SK-N-SH treated with all-trans-retinoic acid at 6 μM for 48 hours (cell line): Measurements from ENCODE around the gene SSUH2.

Source experiments
- OSR1 ChIP-seq: fragments of 250-450 bp; sonication (Bioruptor Pico); IDR thresholded peaks from 2 replicates; pipeline ENCODE4 v1.8.0; 2022; ENCODE audit warnings: moderate library complexity, mild to moderate bottlenecking, inconsistent platforms
- PPARA ChIP-seq: fragments of 250-450 bp; sonication (Bioruptor Pico); IDR thresholded peaks from 2 replicates; pipeline ENCODE4 v1.5.0; 2020; ENCODE audit warnings: mild to moderate bottlenecking, borderline replicate concordance
- ZFP3 ChIP-seq: fragments of 250-450 bp; sonication (Bioruptor Pico); IDR thresholded peaks from 2 replicates; pipeline ENCODE4 v1.5.0; 2020; ENCODE audit warnings: mild to moderate bottlenecking, moderate library complexity
- ZNF70 ChIP-seq: fragments of 450-650 bp; formaldehyde crosslinking; IDR thresholded peaks from 2 replicates; pipeline ENCODE4 v1.5.0; 2020; ENCODE audit warnings: mild to moderate bottlenecking, moderate library complexity
- TF ChIP-seq, protein P1 (sequence below): fragments of 250-450 bp; sonication (Bioruptor Pico); IDR thresholded peaks from 2 replicates; pipeline ENCODE4 v1.8.0; 2020; ENCODE audit warnings: mild to moderate bottlenecking, moderate library complexity, borderline replicate concordance

- TF ChIP-seq ZFP3 (CRISPR knock-in tag), result no peak
- TF ChIP-seq OSR1 (CRISPR knock-in tag), result no peak
- no peak for TF ChIP-seq PPARA
- TF ChIP-seq ZNF70 (CRISPR knock-in tag), result no peak
- TF ChIP-seq, protein P1, sequence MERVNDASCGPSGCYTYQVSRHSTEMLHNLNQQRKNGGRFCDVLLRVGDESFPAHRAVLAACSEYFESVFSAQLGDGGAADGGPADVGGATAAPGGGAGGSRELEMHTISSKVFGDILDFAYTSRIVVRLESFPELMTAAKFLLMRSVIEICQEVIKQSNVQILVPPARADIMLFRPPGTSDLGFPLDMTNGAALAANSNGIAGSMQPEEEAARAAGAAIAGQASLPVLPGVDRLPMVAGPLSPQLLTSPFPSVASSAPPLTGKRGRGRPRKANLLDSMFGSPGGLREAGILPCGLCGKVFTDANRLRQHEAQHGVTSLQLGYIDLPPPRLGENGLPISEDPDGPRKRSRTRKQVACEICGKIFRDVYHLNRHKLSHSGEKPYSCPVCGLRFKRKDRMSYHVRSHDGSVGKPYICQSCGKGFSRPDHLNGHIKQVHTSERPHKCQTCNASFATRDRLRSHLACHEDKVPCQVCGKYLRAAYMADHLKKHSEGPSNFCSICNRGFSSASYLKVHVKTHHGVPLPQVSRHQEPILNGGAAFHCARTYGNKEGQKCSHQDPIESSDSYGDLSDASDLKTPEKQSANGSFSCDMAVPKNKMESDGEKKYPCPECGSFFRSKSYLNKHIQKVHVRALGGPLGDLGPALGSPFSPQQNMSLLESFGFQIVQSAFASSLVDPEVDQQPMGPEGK (CRISPR knock-in tag), result no peak
Measured at GRCh38 chr3:8595252-8595651, 49.3 kb downstream of the SSUH2 start.
